GM18951 (cell line): ENCODE data around the gene PTAFR.

Experiments used
- POLR2A ChIP-seq: IDR thresholded peaks from 4 replicates; pipeline ENCODE4 v1.6.1; 2011; ENCODE audit warnings: mild to moderate bottlenecking; ENCODE audit not compliant: insufficient read length, insufficient read depth; ENCODE audit errors: extremely low read depth
- in situ Hi-C: fragments of 300-500 bp; cut with MboI; formaldehyde crosslinking; loops from one replicate; pipeline ENCODE4 v1.12.0; 2022; ENCODE audit warnings: low sequenced_read_pairs, mixed read lengths, inconsistent platforms; ENCODE audit not compliant: unreplicated experiment

The PTAFR gene

DNA sequence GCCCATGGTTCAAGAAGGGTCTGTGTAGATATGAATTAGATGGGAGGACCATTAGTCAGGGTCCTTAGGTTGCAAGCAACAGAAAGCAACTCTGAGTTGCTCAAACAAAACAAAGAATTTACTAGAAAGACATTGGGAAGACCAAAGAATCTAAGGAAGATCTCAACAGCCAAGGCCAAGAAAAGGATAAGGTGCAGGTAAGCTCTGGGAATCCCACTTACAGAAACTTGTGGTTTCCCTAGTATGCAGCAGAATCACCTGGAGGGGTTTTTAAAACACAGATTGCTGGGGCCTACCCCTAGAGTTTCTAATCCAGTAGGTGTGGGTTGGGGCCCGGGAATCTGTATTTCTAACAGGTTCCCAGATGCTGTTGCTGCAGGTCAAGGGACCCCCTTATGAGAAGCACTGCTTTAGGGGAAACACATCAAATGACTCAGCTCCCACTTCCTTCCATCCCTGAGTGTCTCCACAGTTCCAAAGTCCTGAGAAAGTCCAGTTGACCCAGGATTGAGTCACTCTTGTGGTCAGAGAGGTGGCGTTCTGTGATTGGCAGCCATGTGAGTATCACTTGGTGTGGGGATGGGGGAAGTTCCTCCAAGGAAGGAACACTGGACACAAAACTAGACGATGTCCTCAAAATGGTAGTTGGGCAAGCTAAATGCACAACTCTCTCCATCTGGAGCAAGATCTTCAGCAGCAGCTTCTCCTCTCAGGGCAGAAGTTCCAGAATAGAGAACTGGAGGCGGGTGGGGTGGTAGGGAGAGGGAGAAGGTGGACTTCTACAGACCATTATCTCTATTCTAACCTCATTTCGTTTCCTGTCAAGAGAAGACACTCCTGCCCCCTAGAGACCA, 63.9 kb downstream of the PTAFR start:
- TF ChIP-seq POLR2A: no peak
- in situ Hi-C loops: no loop called here

DNA sequence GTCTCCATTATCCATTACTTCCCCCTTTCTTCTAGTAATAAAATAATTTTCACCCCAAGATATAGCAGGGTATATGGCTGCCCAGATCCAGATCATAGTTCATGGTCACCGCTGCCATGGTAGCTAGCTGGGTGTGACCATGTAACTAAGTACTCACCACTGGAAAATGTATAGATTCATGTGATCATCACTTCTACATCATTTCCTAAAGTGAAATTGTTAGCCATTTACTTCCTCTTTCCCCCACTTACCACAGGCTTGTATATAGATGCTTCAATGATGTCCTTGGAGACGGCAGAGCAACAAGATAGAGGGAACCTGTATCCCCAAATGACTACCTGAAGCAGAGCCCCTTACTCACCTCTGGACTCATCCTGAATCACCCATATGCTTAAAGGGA, 65.3 kb downstream of the PTAFR start:
- no peak for TF ChIP-seq POLR2A
- in situ Hi-C loops: no loop called here

DNA sequence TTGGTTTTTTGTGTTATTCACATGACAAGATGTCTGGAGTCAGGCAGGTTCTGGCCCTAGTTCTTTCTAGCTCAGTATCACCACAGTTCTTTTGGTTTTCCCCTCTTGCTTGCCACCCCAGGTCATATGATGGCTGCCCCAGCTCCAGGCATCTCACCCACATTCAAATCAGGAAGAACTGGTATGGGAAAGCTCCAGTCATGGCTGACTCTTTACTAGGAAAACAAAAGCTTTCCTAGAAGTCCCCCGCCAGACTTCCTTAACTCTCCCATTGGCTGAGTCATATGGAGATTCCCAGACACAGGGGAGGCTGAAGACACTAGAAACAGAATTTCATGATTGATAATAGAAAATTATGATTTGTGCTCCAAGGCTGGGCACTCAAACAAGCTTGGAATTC, 65.9 kb downstream of the PTAFR start:
- TF ChIP-seq POLR2A: no peak
- in situ Hi-C loops: no loop called here

DNA sequence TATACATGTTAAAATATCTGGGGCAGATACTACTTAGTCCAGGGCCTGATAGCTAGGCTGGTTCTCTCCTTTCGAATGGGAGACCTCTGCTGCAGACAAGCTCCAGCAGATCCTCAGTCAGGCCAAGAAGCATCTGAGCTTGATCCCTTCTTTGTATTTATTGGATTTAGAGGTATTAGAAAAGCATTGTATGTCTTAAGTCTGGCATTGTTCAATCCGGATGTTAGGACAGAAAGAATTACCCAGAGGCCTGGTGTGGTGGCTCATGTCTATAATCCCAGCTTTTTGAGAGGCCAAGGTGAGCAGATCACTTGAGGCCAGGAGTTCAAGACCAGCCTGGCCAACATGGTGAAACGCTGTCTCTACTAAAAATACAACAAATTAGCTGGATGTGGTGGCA, 66.9 kb downstream of the PTAFR start:
- no peak for TF ChIP-seq POLR2A
- in situ Hi-C loops: no loop called here

DNA sequence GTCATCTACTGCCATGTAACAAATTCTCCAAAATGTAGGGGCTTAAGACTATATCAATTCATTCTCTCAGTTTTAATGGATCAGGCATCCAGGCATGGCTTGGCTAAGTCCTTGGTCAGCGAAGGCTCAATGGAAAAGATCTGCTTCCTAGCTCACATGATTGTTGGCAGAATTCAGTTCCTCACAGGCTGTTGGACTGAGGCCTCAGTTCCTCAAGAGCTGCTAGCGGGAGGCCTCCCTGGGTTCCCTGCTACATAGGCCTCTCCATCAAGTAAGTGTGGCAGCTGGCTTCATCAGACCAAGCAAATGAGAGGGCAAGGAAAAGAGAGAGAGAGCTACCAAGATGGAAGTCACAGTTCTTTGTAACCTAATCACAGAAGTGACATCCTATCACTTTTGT, 68.5 kb downstream of the PTAFR start:
- no peak for TF ChIP-seq POLR2A
- in situ Hi-C loops: no loop called here

DNA sequence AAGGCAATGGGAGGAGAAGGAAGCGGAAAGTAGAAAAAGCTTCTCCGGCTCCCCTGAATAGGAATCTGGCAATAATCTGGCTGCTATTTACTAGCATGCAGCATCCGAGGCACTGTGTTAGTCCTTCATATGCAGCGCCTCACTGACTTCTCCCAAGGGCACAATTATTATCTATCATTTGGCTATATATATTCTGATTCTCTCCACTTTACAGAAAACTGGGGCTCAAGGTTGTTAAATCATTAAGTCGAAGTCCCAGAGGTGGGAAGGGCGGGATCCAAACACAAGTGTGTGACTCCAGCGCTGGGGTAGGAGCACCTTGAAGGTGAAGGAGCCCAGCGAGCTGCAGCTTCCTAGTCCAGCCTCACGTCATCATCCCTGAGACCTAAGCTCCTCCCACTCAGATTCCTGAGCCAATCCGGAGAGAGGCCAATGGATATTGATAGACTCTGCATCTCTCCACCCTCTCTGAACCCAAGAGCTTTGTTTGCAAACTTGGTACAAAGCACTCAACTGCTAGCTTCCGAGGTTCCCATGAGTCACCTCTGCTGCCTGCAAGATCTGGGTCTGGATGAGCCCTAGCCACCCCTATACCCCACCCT, 71.5 kb downstream of the PTAFR start:
- in situ Hi-C loops: no loop called here
- TF ChIP-seq POLR2A: no peak

DNA sequence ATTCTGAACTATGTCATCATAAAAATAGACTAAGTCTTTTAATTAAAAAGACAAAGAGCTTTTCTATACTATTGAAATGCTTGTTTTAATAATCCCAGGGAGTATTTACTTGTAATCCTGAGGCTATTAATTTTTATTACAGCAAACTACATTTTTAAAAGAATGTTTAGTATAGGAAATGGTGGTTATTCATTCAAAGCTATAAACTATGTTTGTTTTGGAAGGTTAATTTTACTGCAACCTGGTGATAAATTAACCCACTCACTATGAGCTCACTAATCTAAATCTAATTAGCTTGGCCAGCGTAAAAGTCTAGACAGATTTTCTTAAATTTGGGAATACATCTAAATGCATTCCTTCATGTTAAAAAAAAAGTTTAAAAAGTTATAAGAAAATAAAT, 74.3 kb downstream of the PTAFR start:
- in situ Hi-C loops: no loop called here
- TF ChIP-seq POLR2A: no peak

DNA sequence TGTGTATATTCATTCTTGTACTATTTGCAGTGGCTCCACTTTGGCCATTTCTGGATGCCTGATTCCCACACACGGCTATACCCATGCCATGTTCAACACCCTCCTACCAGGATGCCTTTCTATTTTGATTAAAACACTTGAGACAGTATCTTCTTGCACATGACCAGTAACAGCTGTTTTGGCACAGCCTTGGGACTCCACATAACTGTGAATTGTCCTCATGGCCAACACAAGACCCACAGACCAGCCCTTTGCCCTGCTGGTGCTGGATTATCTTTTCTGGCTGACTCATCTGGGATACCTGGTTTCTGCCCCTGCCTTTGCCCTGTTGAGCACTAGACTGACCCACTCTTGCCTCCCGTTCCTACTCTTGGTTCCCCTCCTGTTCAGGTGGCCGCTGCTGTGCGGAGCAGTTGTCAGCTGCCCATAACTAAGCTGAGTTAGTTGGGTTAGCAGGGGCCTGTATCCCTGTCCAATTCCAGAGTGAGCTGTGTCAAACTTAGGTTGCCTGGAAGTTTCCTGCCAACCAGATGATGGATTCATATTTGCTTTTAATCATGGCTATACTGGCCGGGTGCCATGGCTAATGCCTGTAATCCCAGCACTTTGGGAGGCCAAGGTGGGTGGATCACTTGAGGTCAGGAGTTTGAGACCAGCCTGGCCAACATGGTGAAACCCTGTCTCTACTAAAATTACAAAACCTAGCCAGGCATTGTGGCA, 77.3 kb downstream of the PTAFR start:
- no peak for TF ChIP-seq POLR2A

More for the DNA sequence above, 77.3 kb downstream of the PTAFR start:
- in situ Hi-C loops: loop anchor here (5.0 kb wide), 1 partner anchor 108 kb away; no protein-coding TSS in a partner anchor
